Activated CD8-positive, alpha-beta T cell treated with anti-CD3 and anti-CD28 coated beads for 36 hours (primary cell): ENCODE data around the gene MEF2A. TPM values are rescaled to one million over a fixed set of nuclear protein-coding genes. Genes with fewer than 3 reads are reported as not detected.
A peak's percentile ranks its signal among the peaks of the same experiment; 100 is the strongest.
"Not testable (repeated sequence)": the region's sequence is repeated elsewhere in the genome, so short reads cannot be mapped to it uniquely, and the experiment has no call there.

Experiments used
- ATAC-seq: fragments of 200-7000 bp; cut with Tn5 transposase; one replicate; pipeline ENCODE4 v1.10.0; 2021; ENCODE audit warnings: mild to moderate bottlenecking, moderate library complexity
- CTCF ChIA-PET: fragments of 350-600 bp; sonication (Branson Sonifier 250); formaldehyde crosslinking; loops from one replicate; lab custom pipeline; 2021; ENCODE audit warnings: antibody characterized with exemption; lab: Charles Lee
- POLR2A ChIA-PET: fragments of 350-600 bp; sonication (Branson Sonifier 250); formaldehyde crosslinking; loops from one replicate; lab custom pipeline; 2021; ENCODE audit warnings: antibody characterized with exemption; lab: Charles Lee
- DNase-seq: peaks from one replicate; pipeline ENCODE4 v3.0.0-alpha.2; 2020
- H3K27ac Mint-ChIP-seq: one replicate; pipeline ENCODE4 v1.8.0; 2021; ENCODE audit warnings: mild to moderate bottlenecking, mixed read lengths
- H3K27me3 Mint-ChIP-seq: one replicate; pipeline ENCODE4 v1.8.0; 2021; ENCODE audit warnings: mixed read lengths
- H3K36me3 Mint-ChIP-seq: one replicate; pipeline ENCODE4 v1.8.0; 2021; ENCODE audit warnings: low read depth, mixed read lengths
- H3K4me1 Mint-ChIP-seq: one replicate; pipeline ENCODE4 v1.8.0; 2021; ENCODE audit warnings: low read depth, mixed read lengths
- H3K4me3 Mint-ChIP-seq: one replicate; pipeline ENCODE4 v1.8.0; 2021; ENCODE audit warnings: mild to moderate bottlenecking, moderate library complexity, mixed read lengths
- H3K9me3 Mint-ChIP-seq: one replicate; pipeline ENCODE4 v1.8.0; 2021; ENCODE audit warnings: mixed read lengths
- intact Hi-C: fragments of 100-400 bp; cut with micrococcal nuclease; formaldehyde crosslinking; loops from one replicate; pipeline ENCODE4 v1.10.0; 2022
- total RNA-seq, 2 experiments: library from RNA; stranded (reverse); gene quantifications; one replicate each; pipeline ENCODE4 v1.2.3, GENCODE V29; 2021
- TF ChIP-seq, protein P1 (sequence below): fragments of 200-600 bp; IDR thresholded peaks from one replicate; pipeline ENCODE4 v1.8.0; 2022; ENCODE audit warnings: antibody characterized with exemption, mild to moderate bottlenecking

Gene MEF2A
- total RNA-seq, 2 experiments from 2014 or later, result 16.4 to 17.6 TPM

DNA sequence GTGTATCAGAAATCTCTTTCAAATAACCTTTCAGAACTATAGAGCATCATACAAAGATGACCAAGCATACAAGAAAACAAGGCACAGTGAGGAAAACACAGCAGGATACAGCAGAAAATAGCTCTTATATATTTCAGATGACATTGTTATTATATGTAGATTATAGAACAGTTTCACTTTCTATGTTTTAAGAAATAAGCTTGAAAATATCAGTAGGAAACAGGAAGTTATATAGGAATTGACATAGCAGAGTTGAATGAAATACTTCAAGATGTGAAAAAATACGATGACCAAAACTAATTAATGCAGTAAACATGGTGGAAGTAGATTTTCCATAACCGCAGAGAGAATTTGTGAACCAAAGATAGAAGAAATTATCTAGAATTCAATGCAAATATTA is 92.2 kb downstream of the MEF2A start:
- intact Hi-C loops, result no loop called here
- ChIA-PET CTCF (interaction anchor here (0.6 kb wide), 1 partner anchor 11 kb away, joined by 3 read pairs; no protein-coding TSS in a partner anchor), POLR2A (no interaction called here)
- H3K27me3 Mint-ChIP-seq, result no peaks in the 10 kb centered on the region
- no peak for DNase-seq
- no peaks in the 10 kb centered on the region for H3K9me3 Mint-ChIP-seq
- peaks cover 7% of the 10 kb centered on the region for H3K4me1 Mint-ChIP-seq
- peak overlapping the region; percentile 34 for H3K27ac Mint-ChIP-seq
- TF ChIP-seq, protein P1, sequence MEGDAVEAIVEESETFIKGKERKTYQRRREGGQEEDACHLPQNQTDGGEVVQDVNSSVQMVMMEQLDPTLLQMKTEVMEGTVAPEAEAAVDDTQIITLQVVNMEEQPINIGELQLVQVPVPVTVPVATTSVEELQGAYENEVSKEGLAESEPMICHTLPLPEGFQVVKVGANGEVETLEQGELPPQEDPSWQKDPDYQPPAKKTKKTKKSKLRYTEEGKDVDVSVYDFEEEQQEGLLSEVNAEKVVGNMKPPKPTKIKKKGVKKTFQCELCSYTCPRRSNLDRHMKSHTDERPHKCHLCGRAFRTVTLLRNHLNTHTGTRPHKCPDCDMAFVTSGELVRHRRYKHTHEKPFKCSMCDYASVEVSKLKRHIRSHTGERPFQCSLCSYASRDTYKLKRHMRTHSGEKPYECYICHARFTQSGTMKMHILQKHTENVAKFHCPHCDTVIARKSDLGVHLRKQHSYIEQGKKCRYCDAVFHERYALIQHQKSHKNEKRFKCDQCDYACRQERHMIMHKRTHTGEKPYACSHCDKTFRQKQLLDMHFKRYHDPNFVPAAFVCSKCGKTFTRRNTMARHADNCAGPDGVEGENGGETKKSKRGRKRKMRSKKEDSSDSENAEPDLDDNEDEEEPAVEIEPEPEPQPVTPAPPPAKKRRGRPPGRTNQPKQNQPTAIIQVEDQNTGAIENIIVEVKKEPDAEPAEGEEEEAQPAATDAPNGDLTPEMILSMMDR, result no peak
- H3K36me3 Mint-ChIP-seq, result peaks cover 13% of the 10 kb centered on the region
- ATAC-seq, result no peak
- H3K4me3 Mint-ChIP-seq, result no peak overlapping the region

DNA sequence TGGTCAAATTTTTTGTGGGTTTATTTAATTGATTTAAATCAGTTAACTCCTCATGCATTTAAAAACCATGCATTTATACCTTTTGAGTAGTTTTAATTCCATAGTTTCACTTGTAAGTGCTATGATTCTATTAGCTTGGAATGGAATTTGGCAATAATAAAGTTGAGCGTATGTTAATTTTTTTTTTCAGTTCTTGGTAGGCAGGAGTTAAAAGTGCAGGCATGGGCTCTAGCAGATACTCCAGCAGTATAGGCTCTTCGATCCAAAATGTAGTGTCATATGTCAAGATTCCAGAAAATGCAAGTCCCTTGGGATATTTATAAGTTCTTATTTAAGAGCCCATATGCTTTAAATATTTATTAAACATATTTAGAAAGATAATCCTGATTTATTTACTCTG is 97.1 kb downstream of the MEF2A start:
- POLR2A ChIA-PET, result no interaction called here
- CTCF ChIA-PET, result interaction anchor here (1.1 kb wide), 1 partner anchor 12 kb away, joined by 3 read pairs; no protein-coding TSS in a partner anchor
- H3K9me3 Mint-ChIP-seq, result peaks cover 3% of the 10 kb centered on the region
- TF ChIP-seq, protein P1, result no peak
- no peak overlapping the region for H3K27ac Mint-ChIP-seq
- intact Hi-C loops, result no loop called here
- no peaks in the 10 kb centered on the region for H3K27me3 Mint-ChIP-seq
- peaks cover 22% of the 10 kb centered on the region for H3K36me3 Mint-ChIP-seq
- H3K4me1 Mint-ChIP-seq, result peaks cover 2% of the 10 kb centered on the region
- ATAC-seq, result no peak
- no peak overlapping the region for H3K4me3 Mint-ChIP-seq
- DNase-seq, result no peak

GRCh38 chr15:99666073-99666472 is 100.3 kb downstream of the MEF2A start:
- POLR2A ChIA-PET, CTCF ChIA-PET, H3K27ac Mint-ChIP-seq, H3K27me3 Mint-ChIP-seq, H3K4me3 Mint-ChIP-seq, intact Hi-C loops, DNase-seq, H3K4me1 Mint-ChIP-seq, ATAC-seq, H3K9me3 Mint-ChIP-seq: not testable (repeated sequence)
- H3K36me3 Mint-ChIP-seq, result peaks cover 11% of the 10 kb centered on the region

DNA sequence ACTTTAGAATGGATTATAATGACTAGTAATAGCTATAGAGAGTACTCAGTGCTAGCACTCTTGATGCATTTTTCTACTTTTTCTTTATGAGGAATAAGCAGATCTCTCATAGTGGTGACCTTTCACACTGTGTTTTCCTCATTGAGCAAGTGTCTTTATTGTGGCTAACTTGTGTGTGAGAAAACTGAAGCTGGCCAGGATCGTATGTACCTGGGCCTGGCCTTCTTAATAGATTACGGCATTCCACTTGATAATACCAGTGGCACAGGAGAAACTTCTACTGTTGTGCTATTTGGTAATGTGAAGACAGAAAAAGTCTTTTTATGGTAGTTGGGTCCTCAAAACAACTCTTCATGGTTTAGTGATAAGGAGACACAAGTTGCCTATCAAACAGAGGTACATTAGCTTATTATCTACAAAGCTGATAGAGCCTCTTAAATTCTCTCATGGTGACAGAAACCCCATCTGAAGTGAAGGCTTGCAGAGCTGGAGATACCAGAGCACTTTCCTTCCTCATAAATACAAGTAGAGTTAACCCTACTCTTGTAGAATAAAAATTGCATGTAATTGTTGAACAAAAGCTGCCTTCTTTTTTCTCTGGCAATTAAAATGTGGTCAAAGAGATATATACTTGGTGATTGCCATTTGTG is 102.9 kb downstream of the MEF2A start:
- TF ChIP-seq, protein P1, result no peak
- H3K4me1 Mint-ChIP-seq, result no peaks in the 10 kb centered on the region
- H3K27me3 Mint-ChIP-seq, result no peaks in the 10 kb centered on the region
- DNase-seq (no peak), ATAC-seq (no peak)
- H3K4me3 Mint-ChIP-seq, result no peak overlapping the region
- H3K9me3 Mint-ChIP-seq, result peaks cover 3% of the 10 kb centered on the region
- POLR2A ChIA-PET, result no interaction called here
- peaks cover 11% of the 10 kb centered on the region for H3K36me3 Mint-ChIP-seq
- intact Hi-C loops, result no loop called here
- H3K27ac Mint-ChIP-seq, result no peak overlapping the region
- CTCF ChIA-PET, result interaction anchor here (1.1 to 1.5 kb wide), 5 partner anchors 11 to 396 kb away, joined by 3 read pairs; no protein-coding TSS in a partner anchor

DNA sequence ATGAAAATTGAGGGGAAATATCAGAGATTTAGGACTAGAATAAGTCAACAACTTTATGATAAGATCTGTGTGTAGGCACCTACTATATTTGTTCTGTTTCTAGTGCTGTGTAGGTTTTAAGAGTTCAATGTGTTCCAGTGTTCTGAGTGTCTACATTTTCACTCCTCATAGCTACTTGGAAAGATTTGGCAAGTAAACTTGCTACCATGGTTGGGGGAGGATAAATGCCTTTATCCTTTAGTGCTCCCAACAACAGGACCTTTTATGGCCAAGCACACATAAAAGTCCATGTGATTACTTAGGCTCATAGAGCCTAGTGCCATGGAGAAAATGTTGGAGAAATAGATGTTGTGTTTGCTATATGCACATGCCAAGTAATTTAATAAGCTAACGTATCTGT is 103.5 kb downstream of the MEF2A start:
- no peak for ATAC-seq
- Mint-ChIP-seq H3K36me3 (peaks cover 9% of the 10 kb centered on the region), H3K4me1 (no peaks in the 10 kb centered on the region), H3K4me3 (no peak overlapping the region), H3K27ac (no peak overlapping the region), H3K27me3 (no peaks in the 10 kb centered on the region), H3K9me3 (peaks cover 3% of the 10 kb centered on the region)
- ChIA-PET CTCF (interaction anchor here (1.1 to 1.5 kb wide), 5 partner anchors 12 to 397 kb away, joined by 3 read pairs; no protein-coding TSS in a partner anchor), POLR2A (no interaction called here)
- intact Hi-C loops, result no loop called here
- no peak for DNase-seq
- TF ChIP-seq, protein P1, result no peak
